Stimulated activated CD4-positive, alpha-beta T cell treated with anti-CD3 and anti-CD28 coated beads, Interleukin-4, amount 100 ng/mL, for 1 hour (primary cell): ENCODE results near the gene ADAMTS4.

Experiments
- DNase-seq: peaks from one replicate; pipeline ENCODE4 v3.0.0-alpha.2; 2020

The ADAMTS4 gene

GRCh38 chr1:161193561-161194235 lies 5.2 kb downstream of the ADAMTS4 start:
- no peak for DNase-seq

DNA sequence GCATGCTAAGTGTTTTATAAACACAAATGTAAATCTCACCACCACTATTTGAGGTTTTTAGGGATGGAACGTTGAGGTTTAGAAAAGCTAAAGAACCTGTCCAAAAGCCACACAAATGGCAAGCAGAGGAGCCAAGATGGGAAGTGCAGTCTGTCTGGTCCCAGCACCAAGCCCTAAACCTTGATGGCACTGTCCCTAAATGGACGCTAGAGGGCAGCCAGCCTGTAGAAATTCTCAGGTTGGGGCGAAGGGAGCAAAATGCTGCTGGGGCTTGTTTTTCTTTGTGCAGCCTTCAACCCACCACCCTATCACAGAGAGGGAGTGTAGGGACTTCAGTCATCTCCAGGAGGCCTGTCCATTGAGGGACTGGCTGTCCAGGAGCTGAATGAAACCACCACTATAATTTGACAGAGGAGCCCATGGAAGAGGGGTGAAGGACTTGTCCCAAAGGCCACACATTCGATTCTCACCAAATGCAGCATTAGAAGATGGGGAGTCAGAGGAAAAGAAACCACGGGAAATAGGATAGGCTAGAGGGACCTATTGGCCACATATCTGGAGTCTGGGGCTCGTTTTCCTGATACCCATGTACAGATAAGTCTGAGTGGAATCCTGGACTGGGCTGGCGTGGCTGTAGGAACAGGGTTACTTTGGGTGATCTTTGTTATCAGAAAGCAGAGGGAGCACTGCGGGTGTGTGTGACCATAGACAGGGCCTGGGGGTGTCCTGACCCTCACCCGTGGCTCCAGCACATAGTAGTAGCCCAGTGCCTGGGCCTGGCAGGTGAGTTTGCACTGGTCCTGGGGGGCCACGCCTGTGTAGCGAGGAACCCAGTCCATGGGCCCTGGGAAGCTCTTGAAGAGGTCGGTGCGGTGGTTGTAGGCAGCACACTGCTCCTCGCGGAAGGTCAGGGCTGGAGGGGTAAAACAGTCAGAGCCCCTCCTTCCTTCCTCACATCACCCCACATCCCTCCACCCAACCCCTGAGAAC lies 6.1 kb downstream of the ADAMTS4 start:
- peak; percentile 56 for DNase-seq

- DNase-seq: no peak
Observed at GRCh38 chr1:161191971-161192370, 6.9 kb downstream of the ADAMTS4 start.

DNA sequence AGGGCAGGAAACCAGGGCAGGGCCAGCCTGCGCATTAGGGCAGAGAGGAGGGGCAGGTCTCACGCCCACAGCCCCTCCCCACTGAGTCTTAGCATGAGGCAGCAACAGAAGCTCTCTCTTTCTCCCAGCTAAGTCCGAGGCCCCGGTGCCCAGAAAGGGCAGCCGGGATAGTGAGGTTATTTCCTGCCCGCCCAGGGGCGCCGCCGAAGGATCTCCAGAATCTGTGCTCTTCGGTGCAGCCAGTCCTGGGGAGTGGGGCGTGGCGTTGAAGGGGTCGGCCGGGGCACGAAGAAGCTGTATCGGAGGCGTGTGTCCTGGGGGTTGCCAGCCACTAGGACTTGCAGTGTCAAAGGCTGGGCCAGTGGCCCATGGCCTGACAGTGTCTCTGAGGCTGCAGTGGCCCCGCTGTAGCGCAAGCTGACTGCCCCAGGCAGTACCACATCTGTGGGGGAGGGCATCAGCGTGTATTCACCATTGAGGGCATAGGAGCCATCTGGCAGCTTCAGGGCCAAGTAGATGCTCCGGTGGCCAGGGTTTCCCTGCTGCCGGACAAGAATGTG lies 7.8 kb downstream of the ADAMTS4 start:
- no peak for DNase-seq

- DNase-seq: no peak
Observed at GRCh38 chr1:161189036-161189435, 9.8 kb downstream of the ADAMTS4 start.

GRCh38 chr1:161188381-161188780 lies 10.5 kb downstream of the ADAMTS4 start:
- DNase-seq: no peak

GRCh38 chr1:161187311-161187710 lies 11.5 kb downstream of the ADAMTS4 start:
- no peak for DNase-seq

DNA sequence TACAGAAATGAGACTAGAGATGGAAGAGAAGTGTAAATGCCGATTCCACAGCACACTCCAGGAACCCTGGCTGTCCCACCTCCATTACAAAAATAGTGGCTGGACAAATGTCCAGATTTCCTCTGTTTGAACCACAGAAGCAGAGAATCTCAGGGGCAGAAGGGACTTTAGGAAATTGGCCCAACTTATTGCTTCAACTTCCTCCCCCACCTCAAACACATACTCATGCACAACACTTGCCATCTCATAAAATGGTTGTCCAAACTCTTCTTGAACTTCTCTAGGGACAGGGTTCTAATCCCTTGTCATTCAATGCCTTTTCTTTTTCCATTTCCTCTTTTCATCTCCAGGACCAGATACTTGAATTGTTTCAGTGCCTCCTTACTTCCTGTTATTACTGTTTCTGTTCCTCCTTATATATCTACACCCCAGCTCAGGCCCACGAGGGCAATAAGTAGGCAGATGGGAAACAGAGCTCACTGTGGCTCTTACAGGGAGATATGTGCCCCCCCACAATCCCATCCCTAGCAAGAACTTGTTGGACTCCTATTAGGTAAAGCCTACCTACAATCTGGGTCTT lies 13.0 kb downstream of the ADAMTS4 start:
- no peak for DNase-seq

DNA sequence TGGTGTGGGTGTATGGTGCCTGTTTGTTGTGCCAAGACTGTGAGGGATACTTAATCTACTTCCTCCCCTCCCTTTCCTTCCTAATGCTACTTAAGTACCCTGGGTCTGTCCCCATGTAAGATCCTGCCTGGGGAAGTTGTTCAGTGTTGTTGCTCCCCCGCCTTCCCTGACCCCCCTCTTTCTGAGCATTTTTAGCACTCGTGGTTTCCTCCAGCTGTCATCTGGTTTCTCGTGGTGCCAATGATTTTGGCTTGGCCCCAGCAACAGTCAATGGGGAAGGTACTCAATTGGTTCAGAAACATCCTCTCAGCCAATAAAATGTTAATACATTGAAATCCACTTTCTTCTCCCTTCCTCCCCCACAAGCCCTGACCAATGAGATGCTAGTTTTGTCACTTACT lies 13.6 kb downstream of the ADAMTS4 start:
- peak; percentile 51 for DNase-seq

- peak; percentile 53 for DNase-seq
Observed at GRCh38 chr1:161182214-161182613, 16.6 kb downstream of the ADAMTS4 start.

DNA sequence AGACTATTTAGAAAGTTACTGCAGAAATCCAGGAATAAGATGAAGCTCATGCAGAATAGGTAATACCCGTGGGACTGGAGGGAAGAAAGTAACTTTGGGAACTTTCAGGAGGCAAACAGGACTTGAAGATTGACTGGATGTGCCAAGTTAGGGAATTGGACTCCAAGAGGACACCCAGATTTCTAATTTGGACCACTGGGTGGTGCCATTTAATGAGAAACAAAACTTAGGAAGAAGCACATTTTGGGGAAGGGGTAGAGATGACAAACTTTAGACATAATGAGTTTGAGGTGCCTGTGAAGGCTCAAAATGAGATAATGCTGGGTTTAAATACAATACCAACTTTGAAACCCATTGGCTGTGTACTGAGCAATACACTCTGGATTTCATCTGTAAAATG lies 18.2 kb downstream of the ADAMTS4 start:
- no peak for DNase-seq

GRCh38 chr1:161179698-161180097 lies 19.2 kb downstream of the ADAMTS4 start:
- no peak for DNase-seq

- no peak for DNase-seq
Observed at GRCh38 chr1:161177936-161178244, 21.0 kb downstream of the ADAMTS4 start.

DNA sequence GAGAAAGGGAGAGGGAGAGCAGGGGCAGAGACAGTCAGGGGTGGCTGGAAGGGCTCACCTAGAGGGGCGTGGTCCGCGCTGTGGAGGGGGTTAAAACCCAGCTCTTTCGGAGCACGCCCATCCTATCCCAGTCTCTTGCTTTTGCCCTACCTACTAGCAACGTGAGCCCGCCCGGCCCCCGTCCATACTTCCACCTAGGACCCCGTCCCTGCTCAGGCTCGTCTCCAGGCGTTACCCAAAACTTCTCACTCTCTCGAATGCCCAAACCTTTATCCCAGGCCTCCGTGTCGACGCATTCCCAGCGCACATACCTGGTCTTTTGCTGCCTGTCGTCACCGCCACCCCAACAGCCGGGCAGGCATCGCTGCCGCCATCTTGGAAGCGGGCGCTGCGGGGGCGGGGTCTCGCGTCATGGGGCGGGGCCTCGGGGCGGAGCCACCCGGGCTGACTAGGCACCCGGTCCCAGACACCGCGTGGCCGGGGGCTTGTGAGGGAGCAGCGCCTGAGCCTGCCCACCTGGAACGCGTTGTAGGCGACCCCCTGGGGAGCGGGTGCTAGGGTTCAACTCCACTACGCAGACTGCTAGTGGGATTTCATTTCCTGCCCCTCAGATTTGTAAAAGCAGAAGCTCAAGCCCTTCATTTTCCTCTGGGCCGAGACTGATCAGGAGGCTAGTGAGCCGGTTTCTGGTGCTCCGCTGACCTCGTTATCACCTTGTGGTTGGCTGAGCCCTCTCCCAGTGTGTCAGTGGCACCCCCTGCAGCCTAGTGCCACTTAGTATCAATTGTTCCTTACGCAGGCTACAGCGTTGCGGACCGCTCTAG lies 21.5 kb downstream of the ADAMTS4 start, which contains the start of gene B4GALT3:
TSS of gene B4GALT3 (minus strand) at position 396 of the 824 bp plus-strand sequence. CDS start 1,447 bp downstream, outside the sequence.
- peak; percentile 97 for DNase-seq

GRCh38 chr1:161176468-161177111 lies 22.3 kb downstream of the ADAMTS4 start:
- DNase-seq: no peak

GRCh38 chr1:161175771-161176453 lies 22.9 kb downstream of the ADAMTS4 start:
- no peak for DNase-seq

DNA sequence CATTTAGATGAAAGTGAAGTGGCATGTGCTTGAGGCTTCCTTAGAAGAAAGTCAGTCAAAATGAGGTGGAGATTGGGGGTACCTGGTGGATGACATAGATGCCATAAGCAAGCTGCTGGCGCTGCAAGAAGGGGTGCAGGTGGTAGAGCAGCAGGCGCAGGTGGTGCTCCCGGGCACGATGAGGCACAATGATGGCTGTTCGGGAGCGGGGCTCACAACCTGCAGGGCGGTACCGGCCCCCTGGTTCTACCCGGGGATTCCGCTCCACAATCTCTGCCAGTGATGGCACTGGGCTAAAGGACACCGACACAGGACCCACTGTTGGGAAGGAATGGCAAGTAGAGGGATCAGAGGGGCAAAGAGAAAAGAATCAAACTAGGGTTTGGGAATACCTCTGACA lies 23.9 kb downstream of the ADAMTS4 start:
- DNase-seq: no peak

DNA sequence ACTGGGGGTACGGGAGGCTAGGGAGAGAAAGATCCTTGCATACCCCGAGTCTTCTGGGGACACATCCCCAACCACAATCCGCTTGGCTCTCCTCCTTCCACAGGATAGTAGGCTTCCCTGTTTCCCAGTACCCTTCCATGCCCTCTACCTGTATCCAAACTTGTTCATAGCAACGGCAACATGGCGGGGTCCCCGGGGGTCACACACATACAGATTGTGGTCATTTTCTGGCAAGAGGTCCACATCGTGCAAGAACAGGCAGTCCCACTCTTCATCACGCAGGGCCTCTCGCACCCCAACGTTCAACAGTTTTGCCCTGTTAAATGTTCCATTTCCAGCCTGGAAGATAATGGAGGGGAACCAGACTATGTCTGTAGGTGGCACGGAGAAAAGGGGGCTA lies 25.1 kb downstream of the ADAMTS4 start:
- DNase-seq: no peak

DNA sequence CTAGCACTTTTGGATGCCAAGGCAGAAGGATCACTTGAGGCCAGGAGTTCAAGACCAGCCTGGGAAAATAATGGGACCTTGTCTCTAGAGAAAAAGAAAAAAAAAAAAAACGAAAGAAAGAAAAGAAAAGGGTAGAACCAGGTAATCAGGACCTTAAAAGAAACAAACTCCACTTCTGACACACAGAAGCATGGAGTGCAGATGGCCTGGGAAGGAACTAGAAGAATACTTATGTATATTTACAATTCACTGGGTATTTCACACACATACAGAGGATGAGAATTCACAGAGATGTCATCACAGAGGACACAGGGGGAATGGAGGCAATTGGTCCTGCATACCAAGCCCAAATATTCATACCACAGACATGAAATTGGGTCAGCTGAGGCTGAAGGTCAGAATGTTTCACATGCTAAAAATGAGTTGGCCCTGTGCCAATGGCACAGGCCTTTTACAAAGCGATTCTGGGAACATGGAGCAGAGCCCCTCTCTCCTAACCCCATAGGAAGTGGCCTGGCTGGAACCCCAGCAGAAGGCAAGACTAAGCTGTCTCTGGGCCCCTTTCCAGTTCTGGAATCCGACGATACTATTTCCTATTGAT lies 26.0 kb downstream of the ADAMTS4 start:
- DNase-seq: no peak

- no peak for DNase-seq
Observed at GRCh38 chr1:161172349-161172748, 26.5 kb downstream of the ADAMTS4 start.

- no peak for DNase-seq
Observed at GRCh38 chr1:161171696-161172095, 27.2 kb downstream of the ADAMTS4 start.
